OCI-M2 (cell line): ENCODE measurements around the gene CACNA1I.

Experiments used
- DNase-seq: peaks from one replicate; lab custom pipeline; 2025; ENCODE audit not compliant: unreplicated experiment; lab: John Stamatoyannopoulos, UW

CACNA1I gene

DNA sequence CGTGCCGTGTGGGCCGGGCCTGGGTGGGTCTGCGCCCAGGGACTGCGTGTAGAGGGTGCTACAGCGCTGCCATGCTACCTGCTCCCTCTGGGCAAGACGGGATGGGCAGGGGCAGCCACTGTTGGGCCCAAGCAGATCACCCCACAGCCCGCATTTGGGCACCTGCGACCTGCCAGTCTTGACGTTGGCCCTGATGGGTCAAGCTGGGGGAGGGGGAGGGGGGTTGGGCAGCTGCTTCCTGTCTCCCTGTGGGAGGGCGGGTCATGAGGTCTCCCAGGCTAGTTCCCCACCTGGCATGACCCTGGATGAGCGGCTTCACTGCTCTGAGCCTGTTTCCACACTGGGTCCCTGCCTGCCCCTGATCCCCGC is 35.2 kb upstream of the CACNA1I start:
- DNase-seq = no peak

DNA sequence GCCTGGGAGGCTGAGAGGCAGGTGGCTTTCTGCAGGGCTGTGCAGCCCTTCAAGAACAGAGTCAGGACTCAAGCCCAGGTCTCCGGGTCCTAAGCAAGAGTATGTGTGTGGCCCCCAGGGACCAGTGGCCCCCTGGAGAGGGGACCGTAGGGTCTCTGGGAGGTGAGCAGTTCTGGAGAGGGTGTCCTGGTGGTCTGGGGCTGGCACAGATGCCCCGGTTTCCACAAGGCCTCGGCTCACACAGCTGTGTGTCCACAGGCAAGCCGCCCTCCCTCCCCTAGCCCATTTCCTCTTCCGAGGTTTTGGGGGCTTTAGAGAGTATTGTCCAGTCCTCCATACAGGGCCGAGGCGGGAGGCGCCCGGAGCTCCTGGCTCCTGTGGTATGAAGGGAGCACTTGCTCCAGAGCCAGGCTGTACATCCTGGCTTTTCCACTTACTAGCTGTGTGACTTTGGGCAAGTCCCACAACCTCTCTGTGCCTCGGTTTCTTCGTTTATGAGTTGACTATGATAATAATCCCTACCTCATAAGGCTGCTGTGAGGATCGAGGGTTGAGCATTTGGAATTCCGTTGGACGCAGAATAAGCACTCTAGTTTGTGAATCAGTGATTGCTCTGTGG is 34.6 kb upstream of the CACNA1I start:
- no peak for DNase-seq

DNA sequence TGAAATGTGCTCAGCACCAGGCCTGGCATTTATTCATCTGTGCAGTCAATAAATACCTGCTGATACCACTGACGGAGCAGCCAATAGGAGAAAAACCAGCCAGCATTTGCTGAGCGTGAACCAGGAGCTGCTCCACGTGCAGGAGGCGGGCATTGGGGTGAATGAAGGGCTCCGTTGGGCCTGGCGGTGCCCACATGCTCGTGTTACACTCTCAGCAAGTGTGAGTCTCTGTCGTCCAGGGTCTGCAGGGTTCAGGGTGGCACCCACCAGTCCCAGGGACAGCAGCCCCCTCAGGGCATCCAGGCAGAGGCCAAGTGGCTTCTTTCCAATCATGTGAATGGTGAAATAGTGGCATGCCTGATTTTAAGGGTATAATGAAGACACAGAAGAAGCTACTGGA is 33.8 kb upstream of the CACNA1I start:
- no peak for DNase-seq

DNA sequence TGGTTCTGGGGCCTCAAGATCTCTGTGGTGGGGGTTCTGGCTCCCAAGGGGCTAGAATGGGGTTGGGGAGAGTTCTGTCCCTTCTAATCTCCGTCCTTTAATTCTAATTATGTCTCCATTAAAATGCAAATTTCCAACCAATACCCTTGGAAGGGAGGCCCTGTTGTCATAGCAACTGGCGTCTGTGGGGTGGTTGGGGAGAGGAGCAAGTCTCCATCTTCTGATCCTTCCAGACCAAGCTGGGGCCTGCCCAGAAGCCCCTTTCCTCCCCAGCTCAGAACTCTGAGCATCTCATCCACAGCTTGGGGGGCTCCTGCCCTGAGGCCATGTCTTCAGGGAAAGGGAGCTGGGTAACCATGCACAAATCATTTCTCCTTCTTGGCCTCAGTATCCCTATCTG is 32.6 kb upstream of the CACNA1I start:
- no peak for DNase-seq

DNA sequence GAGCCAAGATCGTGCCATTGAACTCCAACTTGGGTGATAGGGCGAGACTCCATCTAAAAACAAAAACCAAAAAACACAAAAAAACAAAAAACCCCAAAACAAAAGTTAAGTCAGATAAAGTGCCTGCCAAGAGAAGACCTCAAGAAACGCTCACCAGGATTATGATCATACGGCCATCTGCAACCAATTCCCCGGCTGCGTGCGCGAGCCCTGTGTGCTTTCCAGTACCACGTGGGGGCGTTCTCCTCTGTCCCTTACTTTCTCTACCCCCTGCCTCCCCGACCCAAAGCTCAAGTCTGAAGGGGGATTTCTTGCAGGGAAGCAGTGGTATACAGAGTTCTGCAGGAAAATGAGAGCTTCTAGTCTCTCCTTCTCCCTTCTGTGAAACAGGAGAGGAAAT is 27.5 kb upstream of the CACNA1I start:
- DNase-seq = no peak

DNA sequence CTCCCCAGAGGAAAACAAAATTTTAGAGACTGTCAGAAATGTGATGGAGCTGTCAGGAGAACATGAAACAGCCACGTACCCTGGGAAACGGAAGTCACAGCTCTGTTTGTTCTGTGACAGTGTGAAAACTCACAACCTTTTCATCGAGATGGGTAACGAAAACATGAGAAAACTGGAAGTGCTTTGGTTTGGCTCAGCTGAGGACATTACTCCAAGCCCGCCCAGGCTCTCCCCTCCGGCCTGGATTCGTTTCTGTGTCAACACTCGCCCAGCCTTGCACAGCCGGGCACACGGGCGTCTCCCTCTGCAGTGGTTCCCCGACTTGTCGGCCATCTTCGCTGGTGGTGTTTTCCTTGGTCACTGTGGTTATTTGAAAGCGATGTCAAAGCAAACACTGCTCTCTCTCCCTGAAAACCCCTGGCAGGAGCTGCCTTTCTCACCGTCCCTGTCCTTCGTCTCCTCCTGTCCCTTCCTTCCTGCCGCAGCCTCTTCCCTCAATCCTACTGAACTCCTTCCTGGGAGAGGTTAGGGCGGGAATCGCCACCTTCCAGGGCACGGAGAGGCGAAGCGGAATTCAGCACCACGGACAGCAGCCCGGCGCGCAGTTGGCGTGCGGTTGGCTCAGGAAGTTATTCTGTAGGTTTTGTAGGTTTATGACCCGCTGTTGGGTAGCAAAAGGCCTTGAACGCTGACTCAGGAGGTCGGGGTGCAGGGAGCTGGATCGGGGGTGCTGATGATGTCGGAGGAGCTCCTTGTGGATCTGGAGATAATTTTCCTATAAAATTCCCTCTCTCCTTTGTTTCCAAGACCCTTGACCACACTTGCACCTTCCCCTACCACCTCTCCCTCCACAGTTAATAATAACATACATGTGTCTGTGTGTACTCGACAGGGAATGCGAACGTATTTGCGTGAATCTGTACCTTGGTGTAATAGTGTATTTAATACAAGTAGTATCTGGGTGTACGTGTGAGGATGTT is 24.9 kb upstream of the CACNA1I start:
- no peak for DNase-seq

DNA sequence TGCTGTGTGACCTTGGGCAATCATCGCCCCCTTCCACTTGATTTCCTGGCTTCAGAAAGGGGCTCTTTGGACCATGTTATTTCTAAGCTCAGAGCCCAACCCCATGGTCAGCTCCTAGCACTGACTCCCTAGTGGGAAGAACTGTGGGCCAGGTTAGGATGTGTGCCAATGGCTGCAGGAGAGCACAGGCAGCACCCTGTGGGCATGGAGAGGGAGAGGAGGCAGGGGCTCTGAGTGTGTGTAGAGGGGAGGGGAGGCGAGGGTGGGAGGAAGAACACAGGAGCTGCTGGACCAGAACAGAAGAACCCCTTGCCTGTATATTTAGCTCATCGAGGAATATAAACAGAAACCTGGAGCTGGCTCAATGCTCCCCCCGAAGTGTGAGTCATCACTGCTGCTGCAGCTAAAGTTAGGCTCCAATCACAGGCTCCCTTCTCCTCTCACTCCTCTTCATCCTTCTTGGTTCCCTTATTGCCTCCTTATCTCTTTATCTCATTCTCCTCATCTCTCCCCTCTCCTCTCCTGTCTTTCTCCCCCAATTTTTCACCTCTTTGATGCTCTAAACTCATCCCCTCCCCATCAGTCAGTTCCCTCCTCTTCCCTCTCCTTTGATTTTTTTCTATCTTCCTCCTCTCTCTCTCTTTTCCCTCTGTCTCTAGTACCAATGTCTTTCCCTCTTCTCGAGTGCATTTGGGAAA is 23.5 kb upstream of the CACNA1I start:
- DNase-seq = no peak

DNA sequence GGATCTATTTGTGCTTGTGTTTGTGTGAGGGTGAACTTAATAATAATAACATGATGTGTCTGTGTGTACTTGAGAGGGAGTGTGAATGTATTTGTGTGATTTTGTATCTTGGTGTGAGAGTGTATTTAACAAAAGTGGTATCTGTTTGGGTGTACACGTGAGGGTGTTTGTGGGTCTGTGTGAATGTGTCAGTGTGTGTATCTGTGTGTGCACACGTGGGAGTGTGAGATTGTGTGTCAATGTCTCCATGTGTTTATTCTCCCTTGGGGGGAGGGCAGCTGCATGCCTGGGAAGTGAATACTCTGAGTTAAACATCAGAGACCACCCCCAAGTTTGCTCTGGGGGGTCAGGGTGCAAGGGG is 23.0 kb upstream of the CACNA1I start:
- DNase-seq = no peak

DNA sequence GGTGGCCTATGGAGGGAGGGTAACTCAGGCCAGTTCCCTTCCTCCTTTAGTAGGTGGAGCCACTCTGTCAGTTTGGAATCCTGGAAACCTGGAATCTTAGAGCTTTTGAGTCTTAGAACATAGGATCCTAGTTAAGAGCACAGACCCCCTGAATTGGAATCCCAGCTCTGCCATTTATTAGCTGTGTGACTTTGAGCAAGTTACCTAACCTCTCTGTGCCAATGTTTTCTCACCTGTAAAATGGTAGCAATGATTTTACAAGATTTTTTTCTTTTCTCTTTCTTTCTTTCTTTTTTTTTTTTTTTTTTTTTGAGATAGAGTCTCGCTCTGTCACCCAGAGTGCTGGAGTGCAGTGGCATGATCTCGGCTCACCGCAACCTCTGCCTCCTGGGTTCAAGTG is 17.1 kb upstream of the CACNA1I start:
- DNase-seq = no peak

DNA sequence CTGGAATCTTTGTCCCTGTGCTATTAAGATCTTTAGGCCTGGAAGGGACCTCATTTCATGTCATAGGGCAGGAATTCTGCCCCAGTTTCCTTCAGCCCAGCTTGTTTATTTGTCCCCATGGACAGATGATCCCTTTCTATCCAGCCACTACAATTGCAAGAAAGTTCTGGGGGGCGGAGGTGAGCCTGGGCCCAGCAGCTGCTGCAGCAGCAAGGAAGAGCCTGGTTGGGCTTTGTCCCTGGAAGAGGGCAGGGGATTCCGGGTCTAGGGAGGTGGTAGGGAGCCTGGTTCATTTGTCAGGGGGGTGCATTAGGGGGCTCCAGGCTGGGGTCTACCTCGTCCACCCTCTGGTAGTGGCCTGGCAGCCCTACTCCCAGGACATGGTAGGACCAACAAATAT is 16.4 kb upstream of the CACNA1I start:
- DNase-seq = no peak

DNA sequence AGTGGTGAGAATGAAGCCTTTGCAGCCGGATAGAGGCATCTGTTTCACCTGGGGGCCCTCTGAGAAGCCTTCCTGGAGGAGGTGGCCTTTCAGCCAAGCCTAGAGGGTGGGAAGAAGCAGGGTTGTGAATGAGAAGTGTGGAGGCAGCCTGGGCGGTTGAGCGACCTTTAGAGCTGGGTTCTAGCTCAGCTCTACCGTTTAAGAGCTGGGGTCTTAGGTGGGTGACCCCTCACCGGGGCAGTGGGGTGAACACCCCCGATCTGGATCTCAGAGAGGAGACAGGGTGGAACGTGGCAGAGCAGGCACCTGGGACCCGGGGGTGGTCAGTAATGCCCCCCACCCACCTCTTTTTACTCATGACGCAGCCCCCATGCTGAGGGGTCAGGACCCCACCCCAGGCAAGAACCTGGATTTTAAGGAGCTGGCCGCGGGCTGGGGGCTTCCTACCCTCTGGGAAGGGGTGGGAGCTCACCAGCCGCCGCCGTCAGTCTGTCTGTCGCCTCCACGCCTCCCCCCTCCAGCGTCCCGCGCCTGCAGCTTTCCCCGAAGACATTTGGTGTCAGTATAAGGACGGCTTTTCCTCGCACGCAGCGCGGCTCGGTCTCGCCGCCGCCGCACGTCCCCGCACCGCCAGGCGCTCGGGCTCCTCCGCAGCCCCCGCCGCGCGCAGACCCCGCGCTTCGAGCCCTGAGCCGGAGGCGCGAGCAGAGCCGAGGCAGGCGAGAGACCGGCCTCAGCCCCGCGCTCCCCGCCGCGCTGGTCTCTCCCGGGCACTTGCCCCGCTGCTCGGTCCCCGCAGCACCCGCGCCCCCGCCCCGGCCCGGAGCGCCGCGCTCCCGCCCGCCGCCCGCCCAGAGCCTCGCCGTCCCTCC is 13.3 kb upstream of the CACNA1I start:
- no peak for DNase-seq

DNA sequence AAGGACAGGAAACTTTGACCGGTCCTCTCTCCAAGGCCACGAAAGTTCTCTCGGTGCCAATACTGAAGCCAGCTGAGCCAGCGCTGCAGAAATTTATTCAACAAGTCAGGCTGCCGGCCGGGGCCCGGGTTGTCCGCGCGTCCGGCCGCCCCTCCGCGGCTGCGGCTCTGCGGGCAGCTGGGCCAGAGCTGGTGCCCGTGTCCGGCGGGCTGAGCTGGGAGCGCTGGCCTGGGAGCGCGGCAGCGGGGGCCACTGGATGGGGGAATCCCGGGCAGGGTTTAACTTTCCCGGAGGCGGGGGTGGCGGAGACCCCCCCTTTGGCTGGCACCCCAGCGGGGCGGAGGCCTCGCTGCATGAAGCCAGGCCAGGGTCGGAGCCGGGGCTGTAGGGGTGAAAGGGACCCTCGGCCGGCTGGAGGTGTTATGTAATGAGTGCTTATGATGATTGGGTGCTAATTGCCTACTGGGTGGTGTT is 12.3 kb upstream of the CACNA1I start:
- no peak for DNase-seq

DNA sequence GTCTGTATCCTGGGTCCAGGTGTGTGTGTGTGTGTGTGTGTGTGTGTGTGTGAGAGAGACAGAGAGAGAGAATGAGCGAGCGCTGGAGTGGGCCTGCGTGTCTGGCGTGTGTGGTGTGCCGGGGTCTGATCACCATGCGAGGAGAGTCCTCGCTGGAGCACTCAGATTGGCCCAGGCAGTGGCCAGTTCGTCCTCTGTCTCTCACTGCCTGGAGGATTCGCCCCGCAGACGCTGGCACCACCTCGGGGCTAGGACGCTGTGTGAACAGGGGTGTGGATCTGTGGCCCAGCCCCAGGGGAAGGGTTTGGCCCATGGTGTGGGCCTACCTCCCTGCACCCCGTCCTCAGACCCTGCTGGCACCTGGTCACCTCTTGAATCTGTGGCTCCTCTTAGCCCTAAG is 11.6 kb upstream of the CACNA1I start:
- DNase-seq = no peak

DNA sequence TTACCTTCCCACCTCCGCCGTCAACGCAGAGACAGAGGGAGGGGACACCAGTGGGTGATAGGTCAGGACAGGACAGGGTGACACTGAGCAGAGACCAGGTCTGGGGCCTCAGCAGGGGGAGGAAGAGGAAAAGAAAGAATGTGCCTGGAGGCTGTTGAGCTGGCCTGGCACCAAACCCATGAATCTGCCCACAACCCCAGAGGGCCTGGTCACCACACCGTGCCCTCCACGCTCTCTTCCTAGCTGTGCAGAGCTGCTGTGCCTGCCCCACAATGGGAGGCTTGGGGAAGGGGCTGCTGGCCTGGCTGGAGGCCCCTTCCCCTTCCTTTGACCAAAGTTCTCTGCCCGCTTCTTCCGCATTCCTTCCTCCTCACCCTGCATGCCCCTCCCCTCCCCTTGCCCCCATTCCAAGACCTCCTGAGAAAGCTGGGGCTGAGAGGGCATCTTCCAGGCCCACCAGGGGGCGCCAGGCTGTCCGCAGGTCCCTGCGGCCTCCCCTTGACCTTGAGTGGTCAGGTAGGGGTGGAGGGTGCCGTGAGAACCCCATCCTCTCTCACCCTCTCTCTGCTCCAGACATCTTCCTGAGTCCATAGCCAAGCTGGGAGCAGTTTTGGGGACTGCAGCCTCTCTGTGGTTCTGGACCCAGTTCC is 11.0 kb upstream of the CACNA1I start:
- DNase-seq = no peak

DNA sequence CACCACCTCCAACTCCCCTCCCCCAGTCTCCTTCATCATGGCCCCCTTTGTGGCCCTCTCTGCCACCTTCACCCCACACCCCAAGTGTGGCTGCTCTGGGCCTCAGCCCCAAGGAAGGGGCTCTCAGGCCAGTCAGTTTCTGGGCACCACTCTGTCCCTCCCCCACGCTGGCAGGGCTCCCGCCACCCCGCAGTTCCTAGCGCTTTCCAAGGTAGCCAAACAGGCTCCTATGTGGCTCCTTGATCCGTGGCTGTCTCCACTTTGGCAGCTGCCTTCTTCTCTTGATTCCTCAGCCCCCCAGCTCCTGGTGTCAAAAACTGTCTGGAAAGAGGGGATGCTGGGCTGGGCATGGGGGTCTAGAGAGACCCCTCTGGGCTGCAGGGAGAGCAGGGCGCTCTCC is 10.4 kb upstream of the CACNA1I start:
- no peak for DNase-seq

DNA sequence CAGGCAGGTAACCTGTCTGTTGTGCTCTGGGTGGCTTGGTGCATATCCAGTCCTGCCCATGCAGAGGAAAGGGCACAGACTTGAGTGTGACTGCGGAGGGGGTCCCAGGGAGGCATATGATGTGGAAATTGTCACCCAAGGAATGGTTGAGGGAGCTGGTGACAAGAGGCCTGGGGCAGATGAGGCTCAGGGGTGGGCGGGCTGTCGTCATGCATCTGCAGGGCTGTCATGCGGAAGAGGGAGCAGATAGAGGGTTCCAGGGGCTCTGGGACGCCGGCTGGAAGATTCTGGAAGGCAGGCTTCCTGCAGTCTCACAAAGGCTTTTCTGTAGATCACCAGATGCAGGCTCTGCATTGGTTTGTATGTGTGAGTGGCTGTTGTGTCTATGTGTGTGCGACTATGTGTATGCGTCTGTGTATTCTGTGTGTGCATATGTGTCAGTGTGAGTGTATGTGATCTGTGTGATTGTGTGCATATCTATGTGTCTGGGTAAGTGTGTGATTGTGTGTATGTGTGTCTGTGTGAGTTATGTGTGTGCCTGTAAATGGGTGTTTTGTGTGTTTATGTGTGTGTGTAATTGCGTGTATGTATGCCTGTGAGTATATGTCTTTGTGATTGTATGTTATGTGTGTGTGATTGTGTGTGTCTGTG is 7.6 kb upstream of the CACNA1I start:
- no peak for DNase-seq

DNA sequence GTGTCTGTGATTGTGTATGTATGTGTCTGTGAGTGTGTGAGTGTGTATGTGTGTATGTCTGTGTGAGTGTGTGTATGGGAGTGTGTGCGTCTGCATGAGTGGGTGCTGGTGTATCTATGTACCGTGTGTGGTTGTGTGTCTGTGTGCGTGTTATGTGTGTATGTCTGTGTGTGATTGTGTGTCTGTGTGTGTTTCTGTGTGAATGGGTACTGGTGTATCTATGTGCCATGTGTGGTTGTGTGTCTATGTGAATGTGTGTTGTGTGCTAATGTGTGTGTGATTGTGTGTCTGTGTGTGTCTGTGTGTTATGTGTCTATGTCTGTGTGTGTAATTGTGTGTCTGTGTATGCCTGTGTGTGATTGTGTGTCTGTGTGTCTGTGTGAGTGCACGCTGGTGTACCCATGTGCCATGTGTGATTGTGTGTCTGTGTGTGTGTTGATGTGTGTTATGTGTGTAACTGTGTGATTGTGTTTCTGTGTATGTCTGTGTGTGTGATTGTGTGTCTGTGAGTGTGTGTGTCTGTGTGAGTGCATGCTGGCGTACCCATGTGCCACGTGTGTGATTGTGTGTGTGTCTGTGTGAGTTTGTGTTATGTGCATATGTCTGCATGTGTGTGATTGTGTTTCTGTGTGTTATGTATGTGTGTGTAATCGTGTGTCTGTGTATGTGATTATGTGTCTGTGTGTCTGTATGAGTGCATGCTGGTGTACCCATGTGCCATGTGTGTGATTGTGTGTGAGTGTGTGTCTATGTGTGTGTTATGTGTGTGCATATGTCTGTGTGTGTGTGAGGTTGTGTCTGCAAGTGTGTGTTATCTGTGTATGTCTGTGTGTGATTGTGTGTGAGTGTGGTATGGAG is 6.8 kb upstream of the CACNA1I start:
- no peak for DNase-seq

DNA sequence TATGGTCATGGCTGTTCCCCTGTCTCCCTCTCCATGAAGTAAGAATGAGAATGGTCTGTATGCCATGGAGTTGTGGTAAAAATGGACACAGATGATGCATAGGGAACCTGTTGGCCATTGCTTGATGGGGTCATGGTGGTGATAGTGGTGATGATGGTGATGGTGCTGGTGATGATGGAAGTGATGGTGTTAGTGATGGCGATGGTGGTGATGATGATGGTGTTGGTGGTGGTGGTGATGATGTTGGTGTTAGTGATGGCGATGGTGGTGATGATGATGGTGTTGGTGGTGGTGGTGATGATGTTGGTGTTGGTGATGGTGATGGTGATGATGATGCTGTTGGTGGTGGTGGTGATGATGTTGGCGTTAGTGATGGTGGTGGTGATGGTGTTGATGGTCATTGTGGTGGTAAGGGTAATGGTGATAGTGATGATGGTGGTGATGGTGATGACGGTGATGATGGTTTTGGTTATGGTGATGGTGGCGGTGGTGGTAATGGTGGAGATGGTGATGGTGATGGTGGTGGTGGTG is 5.1 kb upstream of the CACNA1I start:
- DNase-seq = no peak
